GM12892 (cell line): Measurements from ENCODE around the gene HELZ2.

Source experiments
- POLR2AphosphoS5 ChIP-seq: IDR thresholded peaks from 2 replicates; pipeline ENCODE4 v1.6.1; 2011; ENCODE audit warnings: low read depth, low read length, control low read depth
- TAF1 ChIP-seq: IDR thresholded peaks from 2 replicates; pipeline ENCODE4 v1.6.1; 2011; ENCODE audit warnings: low read depth, mild to moderate bottlenecking, control low read depth, low read length, borderline replicate concordance

DNA sequence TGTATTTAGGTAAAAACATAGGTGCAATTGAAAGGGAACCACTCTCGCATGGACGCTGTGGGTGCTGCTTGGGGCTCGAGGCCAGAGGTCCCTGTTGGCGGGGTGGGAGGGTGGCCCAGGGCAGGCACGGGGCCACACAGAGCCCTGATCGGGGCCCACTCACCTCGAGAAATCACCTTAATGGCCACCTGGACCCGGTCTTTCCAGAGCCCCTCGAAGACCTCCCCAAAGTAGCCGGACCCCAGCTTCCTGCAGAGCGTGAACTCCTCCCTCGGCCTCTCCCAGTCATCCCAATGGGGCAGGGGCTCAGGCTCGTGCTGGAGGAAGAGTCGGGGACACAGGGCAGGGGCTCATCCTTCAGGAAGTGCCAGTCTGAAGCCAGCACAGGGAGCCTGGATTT lies 40.7 kb downstream of the HELZ2 start:
- no peak for TF ChIP-seq POLR2AphosphoS5
- no peak for TF ChIP-seq TAF1
